HG03571 (cell line): ENCODE data around the gene GIMAP2.
A peak's percentile ranks its signal among the peaks of the same experiment; 100 is the strongest.

Source experiments
- ATAC-seq: cut with Tn5 transposase; IDR thresholded peaks from one replicate; pipeline ENCODE4 v1.9.1; 2021; ENCODE audit not compliant: unreplicated experiment

Gene GIMAP2

DNA sequence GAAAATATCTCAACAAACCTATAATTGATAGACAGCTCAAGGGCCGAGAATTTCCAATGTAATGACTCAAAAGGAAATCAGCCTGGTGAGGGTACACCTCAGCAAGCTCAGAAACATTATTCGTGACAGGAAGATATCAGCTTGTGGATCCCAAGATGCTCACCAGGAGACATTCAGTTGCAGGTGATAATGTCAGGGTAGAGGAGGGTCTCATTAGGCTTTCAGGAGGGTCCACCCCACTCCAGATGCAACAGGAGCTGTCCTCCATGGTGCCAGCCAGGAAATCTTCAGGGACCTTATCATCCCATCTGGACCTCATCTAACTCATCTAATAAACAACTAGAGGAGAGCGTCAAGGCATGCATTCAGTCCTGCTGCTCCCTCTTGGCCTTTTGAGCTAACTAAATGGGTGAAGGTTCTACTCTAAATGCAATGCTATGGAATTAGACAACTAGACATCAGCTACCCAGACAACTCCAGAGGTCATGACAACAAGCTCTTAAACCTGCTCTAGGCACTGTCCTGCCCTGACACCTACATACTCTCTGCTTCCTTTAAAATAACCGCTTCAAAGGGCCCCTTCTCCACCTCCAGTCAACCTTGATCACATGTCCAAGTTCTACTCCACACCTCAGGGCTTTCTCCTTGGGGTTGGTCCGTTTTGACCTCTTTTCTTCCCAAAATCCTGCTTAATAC is 47.4 kb downstream of the GIMAP2 start:
- no peak for ATAC-seq

DNA sequence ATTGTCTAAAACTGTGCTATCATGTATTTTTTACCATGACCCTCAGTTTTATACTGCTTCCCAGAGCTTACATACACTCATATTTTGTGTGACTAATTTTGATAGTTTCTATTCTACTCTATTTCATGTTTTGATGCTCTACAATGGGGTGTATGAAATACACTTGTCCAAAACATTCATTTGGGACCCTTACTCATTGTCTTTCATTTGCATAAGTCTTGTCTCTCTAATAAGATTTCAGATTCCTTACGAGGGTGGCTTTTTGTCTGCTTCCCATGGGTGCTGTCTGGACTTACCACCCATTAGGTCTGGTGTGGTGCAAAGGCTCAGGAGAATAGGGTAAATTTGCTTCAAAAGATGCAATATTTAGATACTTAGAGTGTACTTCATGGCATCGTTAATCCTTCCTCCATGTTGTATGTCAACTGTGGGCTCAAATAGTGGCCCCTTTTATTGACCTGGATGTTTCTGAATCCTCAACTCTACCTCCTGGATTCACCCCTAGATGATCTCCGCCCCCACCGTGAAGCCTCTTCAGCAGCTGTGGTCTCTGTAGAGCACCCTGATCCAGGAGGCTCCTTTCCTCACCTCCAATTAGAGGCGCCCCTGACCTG is 48.1 kb downstream of the GIMAP2 start:
- no peak for ATAC-seq

DNA sequence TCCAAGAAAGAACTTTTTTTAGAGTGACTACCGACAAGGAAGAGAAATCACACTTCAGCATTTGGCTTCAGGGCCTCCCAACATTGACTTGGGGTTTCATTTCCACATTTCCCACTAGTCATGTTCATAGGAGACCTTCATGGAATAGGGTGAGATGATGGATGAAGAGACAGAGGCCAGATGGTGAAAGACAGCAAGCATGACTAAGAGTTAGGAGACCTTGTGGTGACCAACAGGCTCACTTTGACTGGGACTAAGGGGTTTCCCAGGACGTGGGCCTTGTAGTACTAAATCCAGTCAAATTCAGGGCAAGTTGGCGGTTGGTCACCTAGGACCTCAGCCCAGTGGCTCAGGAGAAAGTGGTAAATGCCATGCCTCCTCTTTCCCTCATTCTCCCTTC is 48.7 kb downstream of the GIMAP2 start:
- no peak for ATAC-seq

DNA sequence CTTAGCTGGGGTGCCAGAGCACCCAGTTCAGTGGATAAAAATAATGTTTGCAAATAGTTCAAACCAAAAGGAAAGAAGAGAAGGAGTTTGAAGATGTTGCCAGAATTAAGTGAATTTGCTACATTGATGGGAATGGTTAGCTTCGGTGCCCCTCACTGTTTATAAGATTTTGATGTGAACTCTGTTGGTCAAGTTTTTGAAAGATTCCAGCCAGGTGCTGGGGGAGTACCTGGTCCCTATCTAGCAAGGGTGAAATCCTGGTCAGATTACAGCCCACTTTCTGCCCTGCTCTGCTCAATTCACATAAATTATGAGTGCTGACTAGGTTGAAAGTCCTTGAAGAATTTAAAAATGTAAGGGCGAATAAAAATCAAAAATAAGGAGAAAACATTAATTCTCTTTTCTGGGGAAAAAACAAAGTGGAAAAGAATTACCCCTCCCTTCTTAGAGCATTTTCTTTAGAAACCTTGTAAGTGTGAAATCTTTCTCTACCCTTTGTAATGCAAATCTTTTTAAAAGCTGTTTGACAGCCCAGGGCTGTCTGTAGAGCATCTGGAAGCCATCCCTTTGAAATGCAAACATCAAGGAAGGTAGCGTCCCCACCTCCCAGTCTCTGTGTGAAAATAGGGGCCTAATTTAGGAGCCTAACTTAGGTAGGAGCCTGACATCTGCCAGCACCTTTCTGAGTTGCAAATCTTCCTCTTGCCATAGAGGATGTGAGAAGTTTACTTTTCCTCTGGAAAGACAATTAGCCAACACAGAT is 50.3 kb downstream of the GIMAP2 start:
- ATAC-seq = no peak

DNA sequence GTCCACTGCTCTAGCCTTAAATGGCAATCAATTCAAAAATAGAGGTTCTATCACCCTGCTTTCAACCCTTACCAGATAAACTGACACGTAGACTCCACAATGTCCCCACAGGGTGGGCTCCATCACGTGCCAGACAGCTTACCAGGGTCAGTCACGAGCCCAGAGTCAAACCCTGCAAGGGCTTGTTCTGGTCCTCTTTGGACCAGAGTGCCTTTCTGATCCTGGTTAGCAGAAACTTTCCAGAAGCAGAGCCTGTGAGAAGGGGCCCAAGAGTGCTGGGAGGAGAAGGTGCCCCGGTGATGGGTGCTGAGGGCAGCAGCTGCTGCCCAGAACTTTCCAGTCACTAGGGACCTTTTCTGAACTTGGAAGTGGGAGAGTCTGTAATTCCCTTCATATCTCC is 51.4 kb downstream of the GIMAP2 start:
- ATAC-seq = no peak

DNA sequence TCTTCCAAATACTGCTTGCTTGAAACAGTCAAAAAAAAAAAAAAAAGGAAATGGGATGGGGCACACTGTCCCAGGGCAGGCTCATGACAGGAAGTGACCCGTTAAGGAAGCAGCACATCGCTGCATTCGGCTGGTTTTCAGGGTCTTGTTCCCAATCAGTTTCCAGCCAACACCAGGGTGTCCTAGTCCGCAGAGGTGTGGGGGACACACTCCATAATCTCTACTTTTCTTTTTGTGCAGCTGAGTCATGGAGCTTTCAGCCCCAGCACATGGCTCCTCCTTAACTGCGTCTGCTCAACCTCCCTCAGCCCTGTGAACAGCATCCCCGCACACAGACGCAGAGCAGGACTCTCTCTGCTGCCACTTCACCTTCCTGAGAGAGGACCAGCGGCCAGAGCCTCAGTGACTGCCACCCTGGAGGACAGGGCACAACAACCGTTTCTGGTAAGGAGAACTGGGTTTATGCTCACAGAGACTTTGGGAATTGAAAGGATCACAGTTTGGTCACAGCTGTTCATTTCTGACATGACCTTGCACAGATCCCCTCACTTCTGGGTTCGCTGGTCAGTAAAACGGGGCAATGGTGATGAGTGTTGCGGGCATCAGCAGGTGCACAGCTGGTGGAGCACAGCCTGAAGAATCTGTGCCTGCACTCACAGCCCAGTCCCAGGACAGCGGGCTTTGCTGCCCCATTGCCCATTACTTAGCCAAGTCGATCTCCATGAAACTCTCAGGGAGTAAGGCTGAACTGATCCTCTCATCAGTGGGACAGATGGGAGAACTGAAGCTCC is 52.0 kb downstream of the GIMAP2 start, which contains the start of gene GIMAP5:
TSS of gene GIMAP5 (plus strand) at position 154 of the 791 bp plus-strand sequence. CDS start 3,467 bp downstream, outside the sequence.
- ATAC-seq = peak; percentile 61

DNA sequence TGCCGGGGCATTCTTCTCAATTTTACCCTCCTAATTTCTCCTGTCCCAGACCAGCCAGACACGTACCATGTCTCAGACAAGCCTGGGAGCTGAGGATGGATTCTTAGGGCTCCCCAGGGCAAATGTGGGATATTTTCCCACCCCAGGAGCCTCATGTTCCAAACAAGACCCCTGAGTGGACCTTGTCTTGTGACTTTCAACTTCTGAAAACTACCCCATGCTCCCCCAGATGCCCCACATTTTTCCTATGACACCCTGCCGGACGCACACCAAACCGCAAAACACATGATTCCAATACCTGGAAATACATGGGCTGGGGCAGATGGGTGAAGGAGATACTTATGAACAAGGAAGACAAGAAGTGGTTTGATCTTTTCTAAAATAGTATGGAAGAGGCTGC is 52.6 kb downstream of the GIMAP2 start:
- no peak for ATAC-seq

DNA sequence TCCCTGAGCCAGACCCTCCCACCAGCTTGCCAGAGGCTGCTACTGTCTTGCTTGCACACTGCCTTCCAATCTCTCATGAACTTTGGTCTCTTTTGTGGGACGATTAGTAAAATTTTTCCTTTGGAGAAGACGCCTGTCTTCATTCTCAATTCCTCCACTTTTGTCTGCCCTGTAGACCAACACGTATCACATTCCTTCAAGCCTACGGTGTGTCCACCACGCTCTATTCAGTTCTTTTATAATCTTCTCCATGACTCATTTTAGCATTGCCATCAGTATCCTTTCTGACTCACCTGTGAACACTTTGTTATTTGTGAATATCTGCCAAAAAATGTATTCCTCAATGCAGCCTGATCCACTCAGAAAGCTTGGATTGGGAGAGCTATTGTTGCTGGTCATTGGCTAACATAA is 53.1 kb downstream of the GIMAP2 start:
- no peak for ATAC-seq

DNA sequence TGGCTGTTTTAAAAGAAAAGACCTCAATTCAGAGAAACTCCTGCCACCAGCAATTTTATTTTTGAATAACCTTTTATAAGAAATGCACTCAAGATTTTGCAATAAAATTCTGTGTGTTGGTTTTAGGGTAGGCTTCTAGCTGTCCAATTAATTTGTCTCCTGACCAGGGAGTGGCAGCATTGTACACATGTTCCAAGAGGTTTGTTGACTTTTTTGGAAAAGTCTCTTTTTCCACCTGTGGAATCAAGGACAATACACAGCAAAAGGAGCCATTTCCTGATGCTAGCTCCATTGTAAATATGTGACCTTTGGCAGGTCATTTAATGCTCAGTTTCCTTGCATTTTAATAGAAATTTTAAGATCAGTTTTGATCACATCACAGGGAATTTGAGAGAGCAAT is 53.5 kb downstream of the GIMAP2 start:
- no peak for ATAC-seq

DNA sequence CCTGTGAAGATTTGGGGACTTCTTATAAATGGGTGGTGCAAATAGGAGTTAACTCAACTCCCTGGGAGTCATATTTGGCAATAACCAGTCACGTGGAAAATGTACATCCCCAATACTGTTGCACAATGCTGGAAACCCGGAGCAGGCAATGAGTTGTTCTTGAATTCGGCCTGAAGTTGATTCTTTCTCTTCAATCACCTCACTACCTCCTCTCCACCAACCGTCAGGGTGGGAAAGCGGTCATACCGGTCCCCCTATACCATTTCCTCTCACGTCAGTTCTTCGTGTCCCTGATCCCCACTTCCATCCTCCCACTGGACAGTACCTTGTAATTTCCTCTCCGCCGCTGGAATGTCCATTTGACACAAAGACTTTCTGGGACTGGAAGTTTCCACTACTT is 54.5 kb downstream of the GIMAP2 start:
- no peak for ATAC-seq

DNA sequence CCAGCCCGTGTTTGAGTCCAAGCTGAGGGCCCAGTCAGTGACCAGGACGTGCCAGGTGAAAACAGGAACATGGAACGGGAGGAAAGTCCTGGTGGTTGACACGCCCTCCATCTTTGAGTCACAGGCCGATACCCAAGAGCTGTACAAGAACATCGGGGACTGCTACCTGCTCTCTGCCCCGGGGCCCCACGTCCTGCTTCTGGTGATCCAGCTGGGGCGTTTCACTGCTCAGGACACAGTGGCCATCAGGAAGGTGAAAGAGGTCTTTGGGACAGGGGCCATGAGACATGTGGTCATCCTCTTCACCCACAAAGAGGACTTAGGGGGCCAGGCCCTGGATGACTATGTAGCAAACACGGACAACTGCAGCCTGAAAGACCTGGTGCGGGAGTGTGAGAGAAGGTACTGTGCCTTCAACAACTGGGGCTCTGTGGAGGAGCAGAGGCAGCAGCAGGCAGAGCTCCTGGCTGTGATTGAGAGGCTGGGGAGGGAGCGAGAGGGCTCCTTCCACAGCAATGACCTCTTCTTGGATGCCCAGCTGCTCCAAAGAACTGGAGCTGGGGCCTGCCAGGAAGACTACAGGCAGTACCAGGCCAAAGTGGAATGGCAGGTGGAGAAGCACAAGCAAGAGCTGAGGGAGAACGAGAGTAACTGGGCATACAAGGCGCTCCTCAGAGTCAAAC is 56.9 kb downstream of the GIMAP2 start:
- ATAC-seq = no peak
